DMS53 treated with DMSO at 0.1 percent for 48 hours (cell line): Measurements from ENCODE around the gene EPHB2.

Experiments used
- DNase-seq: peaks from one replicate; lab custom pipeline; 2025; ENCODE audit not compliant: unreplicated experiment; lab: John Stamatoyannopoulos, UW

EPHB2 gene

DNA sequence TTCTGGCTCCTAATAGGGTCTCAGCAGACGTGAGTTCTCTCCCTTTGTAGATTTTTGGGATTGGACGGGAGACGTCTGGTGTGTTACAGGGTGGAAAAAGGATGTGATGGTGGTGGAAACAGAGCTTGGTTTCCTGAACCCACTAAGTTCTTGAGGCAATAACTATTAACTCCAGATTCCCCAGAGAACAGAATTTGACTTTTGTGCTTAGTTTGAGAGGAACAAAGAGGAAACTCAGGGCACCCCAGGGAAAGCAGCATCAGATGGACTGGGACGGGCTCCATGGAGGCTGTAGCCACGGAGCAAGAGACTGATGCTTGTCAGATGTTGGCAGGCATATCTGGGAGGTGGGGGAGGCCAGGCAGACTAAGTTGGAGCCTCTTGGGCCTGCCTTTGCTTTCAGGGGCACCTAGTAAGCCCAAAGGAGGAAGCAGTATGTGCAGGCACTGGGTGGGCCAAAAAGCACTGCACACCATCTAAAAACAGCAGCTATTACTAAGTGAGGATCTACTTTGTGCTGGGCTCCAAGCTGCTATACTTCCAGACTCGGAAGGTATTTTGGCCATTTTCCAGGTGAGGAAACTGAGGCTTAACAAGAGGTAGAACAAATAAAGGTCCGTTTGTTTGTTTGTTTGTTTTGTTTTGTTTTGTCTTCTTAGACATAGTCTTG is 66.9 kb downstream of the EPHB2 start:
- DNase-seq: no peak

- DNase-seq: no peak
Observed at GRCh38 chr1:22778408-22778807, 67.8 kb downstream of the EPHB2 start.

DNA sequence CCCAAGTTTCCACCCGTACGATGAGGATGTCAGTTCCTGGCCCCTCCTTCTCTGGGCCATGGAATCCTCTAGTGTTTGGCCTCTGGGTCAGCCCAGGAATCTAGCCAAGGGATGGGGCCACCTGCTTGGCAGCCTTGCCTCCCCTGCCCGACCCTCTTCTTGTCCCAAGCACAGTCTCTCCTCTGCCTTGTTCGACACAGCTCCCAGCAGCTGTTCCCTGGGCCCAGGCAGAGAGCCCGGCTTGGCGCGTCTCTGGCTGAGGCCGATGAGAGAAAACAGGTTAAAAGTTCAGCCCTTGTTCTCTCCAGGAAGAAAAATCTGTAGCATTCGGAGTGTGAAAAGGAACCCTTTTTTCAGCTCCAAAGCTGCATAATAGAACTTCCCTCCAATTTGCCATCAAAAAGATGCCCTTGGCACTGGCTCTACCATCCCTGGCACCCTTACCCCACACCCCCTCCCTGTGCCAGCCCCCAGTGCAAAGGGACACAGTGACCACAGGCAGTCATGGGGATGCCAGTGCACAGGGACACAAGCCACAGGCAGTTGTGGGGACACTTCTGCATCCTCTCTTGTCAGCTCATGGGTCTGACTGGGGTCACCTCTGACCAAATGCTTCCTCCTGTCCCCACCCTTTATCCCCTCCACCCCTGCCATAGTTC is 68.4 kb downstream of the EPHB2 start:
- no peak for DNase-seq

DNA sequence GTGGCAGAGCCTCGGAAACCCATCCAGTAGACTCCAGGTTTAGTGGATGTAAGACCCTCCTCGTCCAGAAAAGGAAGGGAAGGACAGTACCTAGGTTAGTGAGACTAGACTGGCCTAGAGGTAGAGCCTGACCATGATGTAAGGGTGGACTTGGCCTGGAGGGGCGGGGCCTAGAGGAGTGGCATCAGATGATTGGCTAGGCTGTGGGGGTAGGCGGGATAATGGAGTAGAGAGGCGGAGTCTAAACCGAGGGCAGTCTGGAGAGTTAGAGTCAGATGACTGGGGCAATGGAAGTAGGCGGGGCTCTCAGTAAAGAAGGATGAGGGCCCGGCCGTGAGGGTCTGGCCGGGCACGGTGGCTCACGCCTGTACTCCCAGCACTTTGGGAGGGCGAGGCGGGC is 70.1 kb downstream of the EPHB2 start:
- no peak for DNase-seq

GRCh38 chr1:22781483-22781882 is 70.8 kb downstream of the EPHB2 start:
- no peak for DNase-seq

DNA sequence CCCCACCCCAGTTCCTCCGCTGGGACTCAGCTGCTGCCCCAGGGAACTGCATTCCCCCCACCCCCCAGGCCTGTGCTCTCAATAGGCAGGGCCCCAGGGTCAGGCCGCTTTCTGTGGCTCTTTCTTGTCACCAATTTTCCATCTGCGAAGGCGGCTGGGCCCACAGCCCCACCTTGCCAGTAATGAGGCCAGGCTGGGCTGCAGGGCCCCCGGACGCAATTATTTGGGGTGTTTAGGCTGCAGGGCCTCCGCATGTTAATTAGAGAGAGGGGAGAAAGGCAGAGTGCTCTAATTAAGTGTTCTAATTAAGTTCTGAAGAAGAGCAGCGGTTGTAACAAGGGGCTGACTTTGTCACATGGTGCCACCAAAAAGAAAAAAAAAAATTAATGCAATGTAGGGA is 71.8 kb downstream of the EPHB2 start:
- DNase-seq: no peak

GRCh38 chr1:22784317-22784716 is 73.7 kb downstream of the EPHB2 start:
- no peak for DNase-seq

DNA sequence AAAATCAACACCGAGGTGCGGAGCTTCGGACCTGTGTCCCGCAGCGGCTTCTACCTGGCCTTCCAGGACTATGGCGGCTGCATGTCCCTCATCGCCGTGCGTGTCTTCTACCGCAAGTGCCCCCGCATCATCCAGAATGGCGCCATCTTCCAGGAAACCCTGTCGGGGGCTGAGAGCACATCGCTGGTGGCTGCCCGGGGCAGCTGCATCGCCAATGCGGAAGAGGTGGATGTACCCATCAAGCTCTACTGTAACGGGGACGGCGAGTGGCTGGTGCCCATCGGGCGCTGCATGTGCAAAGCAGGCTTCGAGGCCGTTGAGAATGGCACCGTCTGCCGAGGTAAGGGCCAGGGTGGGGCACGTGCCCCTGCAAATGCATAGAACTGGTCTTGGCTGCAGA is 74.1 kb downstream of the EPHB2 start:
- DNase-seq: no peak

- no peak for DNase-seq
Observed at GRCh38 chr1:22786101-22786500, 75.5 kb downstream of the EPHB2 start.

DNA sequence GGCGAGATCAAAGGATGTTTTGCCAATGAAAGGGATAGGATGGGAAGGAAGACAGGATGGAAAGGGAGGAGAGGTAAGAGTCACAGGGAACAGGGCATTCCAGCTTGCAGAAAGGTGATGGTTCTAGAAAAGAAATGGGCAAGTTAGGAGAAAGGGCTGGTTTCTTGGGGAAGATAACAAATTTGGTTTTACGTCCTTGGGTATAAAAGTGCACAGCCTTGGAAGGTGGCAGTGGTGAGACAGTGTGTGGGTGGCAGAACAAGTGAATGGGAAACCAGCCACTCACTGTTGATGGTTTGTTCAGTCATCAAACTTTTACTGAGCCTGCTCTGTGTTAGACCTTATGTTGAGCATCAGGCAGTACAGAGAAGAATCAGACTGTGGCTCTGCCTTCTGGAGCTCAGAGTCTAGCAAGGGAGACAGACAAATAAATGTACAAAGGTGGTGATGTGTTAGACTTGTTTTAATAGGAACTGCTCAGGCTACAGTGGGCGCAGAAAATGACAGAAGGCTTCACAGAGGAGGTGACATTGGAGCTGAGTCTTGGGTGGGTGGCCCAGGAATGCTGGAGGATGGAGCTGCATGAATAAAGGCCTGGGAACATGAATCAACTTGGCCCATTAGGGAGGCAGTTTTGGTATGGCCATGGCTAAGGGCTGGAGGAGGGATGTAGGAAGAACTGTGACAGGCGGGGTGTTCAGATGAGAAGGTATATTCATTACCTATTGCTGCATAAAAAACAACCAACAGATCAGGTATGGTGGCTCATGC is 76.3 kb downstream of the EPHB2 start:
- no peak for DNase-seq

- DNase-seq: no peak
Observed at GRCh38 chr1:22787636-22788035, 77.0 kb downstream of the EPHB2 start.

GRCh38 chr1:22788254-22788661 is 77.6 kb downstream of the EPHB2 start:
- no peak for DNase-seq

DNA sequence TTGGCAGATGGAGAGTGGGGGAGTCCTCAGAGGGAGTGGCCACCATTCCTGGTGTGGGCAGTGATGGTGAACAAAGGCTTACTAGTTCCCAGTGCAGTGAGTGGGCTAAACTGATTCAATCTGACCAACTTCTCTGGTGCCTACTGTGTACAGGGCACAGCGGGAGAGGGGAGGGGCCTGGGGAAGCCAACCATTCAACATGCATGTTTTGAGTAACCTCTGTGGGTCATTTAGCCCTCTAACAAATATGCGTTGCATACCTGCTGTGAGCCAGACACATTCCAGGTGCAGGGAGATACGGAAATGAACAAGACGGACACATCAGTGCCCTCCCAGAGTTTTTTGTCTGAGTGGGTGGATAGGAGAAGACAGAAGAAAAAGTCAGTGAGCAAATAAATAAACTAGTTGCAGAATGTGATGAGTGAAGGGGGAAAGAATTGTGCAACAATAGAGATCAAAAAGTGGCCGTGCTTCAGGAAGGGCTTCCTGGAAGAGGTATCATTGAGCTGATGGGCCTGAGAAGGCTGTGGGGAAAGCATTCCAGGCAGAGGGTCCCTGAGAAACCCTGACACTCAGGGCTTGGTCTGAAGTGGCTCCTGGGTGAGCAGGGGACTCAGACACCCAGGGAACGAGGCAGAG is 78.8 kb downstream of the EPHB2 start:
- no peak for DNase-seq

- DNase-seq: no peak
Observed at GRCh38 chr1:22790232-22791008, 79.8 kb downstream of the EPHB2 start.

- DNase-seq: no peak
Observed at GRCh38 chr1:22791831-22792347, 81.2 kb downstream of the EPHB2 start.

- no peak for DNase-seq
Observed at GRCh38 chr1:22792396-22793160, 81.9 kb downstream of the EPHB2 start.

- DNase-seq: no peak
Observed at GRCh38 chr1:22793647-22794046, 83.0 kb downstream of the EPHB2 start.

- no peak for DNase-seq
Observed at GRCh38 chr1:22794647-22795365, 84.2 kb downstream of the EPHB2 start.

- DNase-seq: no peak
Observed at GRCh38 chr1:22795366-22795714, 84.7 kb downstream of the EPHB2 start.
